HG03175 (cell line): ENCODE results near the gene UTF1.

Experiments
- ATAC-seq: cut with Tn5 transposase; IDR thresholded peaks from one replicate; pipeline ENCODE4 v1.9.1; 2021; ENCODE audit warnings: mild to moderate bottlenecking, moderate library complexity; ENCODE audit not compliant: unreplicated experiment

Gene UTF1

GRCh38 chr10:133230044-133230361 is at the start of gene UTF1:
TSS of gene UTF1 (plus strand) at chr10:133230217. CDS start at chr10:133230289, 72 bp downstream.
- ATAC-seq = no peak

GRCh38 chr10:133180965-133181639 is 48.9 kb upstream of the UTF1 start:
- ATAC-seq = no peak

- no peak for ATAC-seq
Measured at GRCh38 chr10:133182190-133182589, 47.8 kb upstream of the UTF1 start.

- no peak for ATAC-seq
Measured at GRCh38 chr10:133182791-133183645, 47.0 kb upstream of the UTF1 start.

GRCh38 chr10:133183646-133184378 is 46.2 kb upstream of the UTF1 start:
- no peak for ATAC-seq

GRCh38 chr10:133184591-133185244 is 45.3 kb upstream of the UTF1 start:
- ATAC-seq = no peak

GRCh38 chr10:133185421-133185820 is 44.6 kb upstream of the UTF1 start:
- no peak for ATAC-seq

GRCh38 chr10:133185916-133186315 is 44.1 kb upstream of the UTF1 start:
- no peak for ATAC-seq

- ATAC-seq = no peak
Measured at GRCh38 chr10:133186416-133187090, 43.5 kb upstream of the UTF1 start.

GRCh38 chr10:133187091-133187905 is 42.7 kb upstream of the UTF1 start:
- ATAC-seq = no peak

- no peak for ATAC-seq
Measured at GRCh38 chr10:133187906-133188681, 41.9 kb upstream of the UTF1 start.

GRCh38 chr10:133189256-133189655 is 40.8 kb upstream of the UTF1 start:
- ATAC-seq = no peak

GRCh38 chr10:133189726-133190125 is 40.3 kb upstream of the UTF1 start:
- no peak for ATAC-seq

- ATAC-seq = no peak
Measured at GRCh38 chr10:133190225-133190624, 39.8 kb upstream of the UTF1 start.

GRCh38 chr10:133191651-133192050 is 38.4 kb upstream of the UTF1 start:
- no peak for ATAC-seq

GRCh38 chr10:133194151-133194550 is 35.9 kb upstream of the UTF1 start:
- ATAC-seq = no peak

GRCh38 chr10:133195096-133195495 is 34.9 kb upstream of the UTF1 start:
- ATAC-seq = no peak

- no peak for ATAC-seq
Measured at GRCh38 chr10:133195611-133196010, 34.4 kb upstream of the UTF1 start.
